H1 (cell line): Measurements from ENCODE around the gene ST6GALNAC4. TPM values are rescaled to one million over a fixed set of nuclear protein-coding genes. Genes with fewer than 3 reads are reported as not detected.

Experiments used
- ASH2L ChIP-seq: fragments of 200-600, 300-600 bp; sonication (generic); IDR thresholded peaks from one replicate; pipeline ENCODE4 v1.7.1; 2017; ENCODE audit warnings: low read length
- FOSL1 ChIP-seq: IDR thresholded peaks from 2 replicates; pipeline ENCODE4 v1.6.1; 2011; ENCODE audit warnings: mild to moderate bottlenecking, low read depth, low read length, moderate library complexity; ENCODE audit not compliant: insufficient read depth
- GABPA ChIP-seq: IDR thresholded peaks from 2 replicates; pipeline ENCODE4 v1.6.1; 2011; ENCODE audit warnings: mild to moderate bottlenecking, low read length, moderate library complexity, borderline replicate concordance; ENCODE audit not compliant: insufficient read depth
- SP2 ChIP-seq: IDR thresholded peaks from 2 replicates; pipeline ENCODE4 v1.6.1; 2012; ENCODE audit warnings: mild to moderate bottlenecking, low read length, inconsistent platforms
- polyA plus RNA-seq, 7 experiments: library from polyadenylated mRNA; depleted of rRNA in 3 of 7; stranded (reverse) in 5 of 7; unstranded in 2 of 7; fragments of >200 nt in 5 of 7; fragments of 200-250 nt in 2 of 7; gene quantifications; 1 replicate in 5 of 7; 2 replicates in 1 of 7; 4 replicates in 1 of 7; pipeline versions ENCODE4 v1.2.1 to v1.2.3, GENCODE V29; 2011 to 2013; ENCODE audit warnings: missing spikeins in 2 of 7, mixed read lengths in 2 of 7
- total RNA-seq: library from RNA; stranded (reverse); fragmentation: NEBNext Ultra II Directional; extraction: Animal tissue kit (Norgen Biotek cat#: 25700); gene quantifications from 2 replicates; pipeline ENCODE4 v1.2.1, GENCODE V29; 2021

The ST6GALNAC4 gene
- total and polyA plus RNA-seq, 2 of the 8 experiments (the other 6 are each of a cell fraction or from before 2014, with no cell fraction given): 21.8 to 34.1 TPM

- no peak for TF ChIP-seq ASH2L
- TF ChIP-seq FOSL1: no peak
- no peak for TF ChIP-seq GABPA
- TF ChIP-seq SP2: no peak
Measured at GRCh38 chr9:127963359-127964064, 46.7 kb upstream of the ST6GALNAC4 start (continued).
